Measurements from ENCODE around the gene CPSF4L.

Gene CPSF4L

GRCh38 chr17:73255671-73256181 lies 6.0 kb downstream of the CPSF4L start (continued):
- no peak for TF ChIP-seq YY1 (tag by site-specific recombination; IDR thresholded peaks at IDR 0.05)
- no peak for TF ChIP-seq OVOL3 (tag by site-specific recombination; IDR thresholded peaks at IDR 0.05)

DNA sequence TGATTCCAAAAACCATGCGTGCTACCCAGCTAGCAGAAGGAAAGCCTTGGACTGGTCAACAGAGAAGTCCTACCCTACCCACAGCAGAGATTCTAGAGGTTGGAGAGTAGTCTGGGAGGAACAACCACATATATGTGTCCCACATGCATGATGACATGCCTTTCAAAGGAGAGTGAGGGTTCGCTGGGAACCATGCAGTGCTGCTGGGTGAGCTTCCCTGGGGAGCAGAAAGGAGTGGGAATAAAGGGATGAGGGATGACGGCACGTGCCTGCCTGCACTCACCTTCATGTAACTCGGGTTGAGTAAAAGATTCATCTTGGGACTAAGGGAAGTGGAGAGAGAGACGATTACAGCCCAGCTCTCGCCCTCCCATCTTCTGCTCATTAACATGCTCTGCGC lies 9.8 kb downstream of the CPSF4L start:
- Histone ChIP-seq H3K9me3 (ENCODE audit: control insufficient read depth, insufficient read depth, low read depth, low read length) (no peaks in the 10 kb centered on the region), H3K4me1 (ENCODE audit: control insufficient read depth, insufficient read depth, low read length) (no peaks in the 10 kb centered on the region), H3K27ac (ENCODE audit: extremely low read depth, low read depth, low read length) (no peak overlapping the region), H3K36me3 (ENCODE audit: control insufficient read depth in 2 of 2, insufficient read depth in 1 of 2, low read length in 2 of 2) (peaks cover 0 to 23% of the 10 kb centered on the region in 2 experiments; a peak in 2 of 3 replicates), H3K4me3 (ENCODE audit: low read depth, low read length) (no peak overlapping the region)
- TF ChIP-seq, protein P1, sequence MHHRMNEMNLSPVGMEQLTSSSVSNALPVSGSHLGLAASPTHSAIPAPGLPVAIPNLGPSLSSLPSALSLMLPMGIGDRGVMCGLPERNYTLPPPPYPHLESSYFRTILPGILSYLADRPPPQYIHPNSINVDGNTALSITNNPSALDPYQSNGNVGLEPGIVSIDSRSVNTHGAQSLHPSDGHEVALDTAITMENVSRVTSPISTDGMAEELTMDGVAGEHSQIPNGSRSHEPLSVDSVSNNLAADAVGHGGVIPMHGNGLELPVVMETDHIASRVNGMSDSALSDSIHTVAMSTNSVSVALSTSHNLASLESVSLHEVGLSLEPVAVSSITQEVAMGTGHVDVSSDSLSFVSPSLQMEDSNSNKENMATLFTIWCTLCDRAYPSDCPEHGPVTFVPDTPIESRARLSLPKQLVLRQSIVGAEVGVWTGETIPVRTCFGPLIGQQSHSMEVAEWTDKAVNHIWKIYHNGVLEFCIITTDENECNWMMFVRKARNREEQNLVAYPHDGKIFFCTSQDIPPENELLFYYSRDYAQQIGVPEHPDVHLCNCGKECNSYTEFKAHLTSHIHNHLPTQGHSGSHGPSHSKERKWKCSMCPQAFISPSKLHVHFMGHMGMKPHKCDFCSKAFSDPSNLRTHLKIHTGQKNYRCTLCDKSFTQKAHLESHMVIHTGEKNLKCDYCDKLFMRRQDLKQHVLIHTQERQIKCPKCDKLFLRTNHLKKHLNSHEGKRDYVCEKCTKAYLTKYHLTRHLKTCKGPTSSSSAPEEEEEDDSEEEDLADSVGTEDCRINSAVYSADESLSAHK (tag by site-specific recombination; IDR thresholded peaks at IDR 0.05) = no peak
- TF ChIP-seq ZNF18 (tag by site-specific recombination; IDR thresholded peaks at IDR 0.05) = no peak
- TF ChIP-seq ZNF610 (tag by site-specific recombination; IDR thresholded peaks at IDR 0.05; ENCODE audit: borderline replicate concordance) = no peak
- TF ChIP-seq ZNF157 (tag by site-specific recombination; IDR thresholded peaks at IDR 0.05) = no peak
- TF ChIP-seq ZNF624 (tag by site-specific recombination; IDR thresholded peaks at IDR 0.05) = no peak
- TF ChIP-seq ZNF473 (tag by site-specific recombination; IDR thresholded peaks at IDR 0.05) = no peak
- TF ChIP-seq ZNF501 (tag by site-specific recombination; IDR thresholded peaks at IDR 0.05) = no peak
- no peak for TF ChIP-seq ZNF24 (tag by site-specific recombination; IDR thresholded peaks at IDR 0.05)
- no peak for TF ChIP-seq HOXD13 (CRISPR knock-in tag; IDR thresholded peaks at IDR 0.05; ENCODE audit: borderline replicate concordance)
- no peak for TF ChIP-seq ZNF600 (tag by site-specific recombination; IDR thresholded peaks at IDR 0.05)
- no peak for TF ChIP-seq ZNF571 (tag by site-specific recombination; IDR thresholded peaks at IDR 0.05)
- TF ChIP-seq ZXDB (tag by site-specific recombination; IDR thresholded peaks at IDR 0.05) = no peak
- no peak for TF ChIP-seq ZNF768 (tag by site-specific recombination; IDR thresholded peaks at IDR 0.05)
- TF ChIP-seq, protein P2, sequence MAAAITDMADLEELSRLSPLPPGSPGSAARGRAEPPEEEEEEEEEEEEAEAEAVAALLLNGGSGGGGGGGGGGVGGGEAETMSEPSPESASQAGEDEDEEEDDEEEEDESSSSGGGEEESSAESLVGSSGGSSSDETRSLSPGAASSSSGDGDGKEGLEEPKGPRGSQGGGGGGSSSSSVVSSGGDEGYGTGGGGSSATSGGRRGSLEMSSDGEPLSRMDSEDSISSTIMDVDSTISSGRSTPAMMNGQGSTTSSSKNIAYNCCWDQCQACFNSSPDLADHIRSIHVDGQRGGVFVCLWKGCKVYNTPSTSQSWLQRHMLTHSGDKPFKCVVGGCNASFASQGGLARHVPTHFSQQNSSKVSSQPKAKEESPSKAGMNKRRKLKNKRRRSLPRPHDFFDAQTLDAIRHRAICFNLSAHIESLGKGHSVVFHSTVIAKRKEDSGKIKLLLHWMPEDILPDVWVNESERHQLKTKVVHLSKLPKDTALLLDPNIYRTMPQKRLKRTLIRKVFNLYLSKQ (tag by site-specific recombination; IDR thresholded peaks at IDR 0.05; ENCODE audit: borderline replicate concordance) = no peak
- no peak for TF ChIP-seq ZNF2 (tag by site-specific recombination; IDR thresholded peaks at IDR 0.05)
- no peak for TF ChIP-seq ZNF394 (tag by site-specific recombination; IDR thresholded peaks at IDR 0.05; ENCODE audit: borderline replicate concordance)
- no peak for TF ChIP-seq ZSCAN30 (tag by site-specific recombination; IDR thresholded peaks at IDR 0.05)
- CTCF ChIA-PET = interaction anchor here (0.7 to 13.4 kb wide), 4 partner anchors 55 to 525 kb away, joined by 3 to 315 read pairs (median 12); no protein-coding TSS in a partner anchor
- POLR2A ChIA-PET = no interaction called here
